Measurements from ENCODE around the gene MEGF6. TPM values are rescaled to one million over a fixed set of nuclear protein-coding genes. Genes with fewer than 3 reads are reported as not detected.

MEGF6 gene
- total and polyA plus RNA-seq, 4 donors: 17.7 to 54.2 (median 48.2) TPM

DNA sequence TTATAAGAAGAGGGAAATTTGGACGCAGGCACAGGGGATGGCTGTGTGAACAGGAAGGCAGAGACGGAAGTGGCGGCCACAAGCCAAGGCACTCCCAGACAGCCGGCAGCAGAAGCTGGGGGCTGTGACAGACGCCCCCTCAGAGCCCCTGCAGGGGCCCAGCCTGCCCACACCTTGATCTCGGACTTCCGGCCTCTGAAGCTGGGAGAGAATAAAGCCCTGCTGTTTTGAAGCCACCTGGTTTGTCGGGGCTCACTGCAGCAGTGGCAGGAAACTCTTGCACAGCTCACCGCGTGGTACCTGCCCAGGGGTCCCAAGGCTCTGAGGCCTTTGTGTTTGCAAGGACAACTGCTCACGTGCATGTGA is 13.7 kb downstream of the MEGF6 start:
- Histone ChIP-seq H3K27ac (ENCODE audit: low read depth in 1 of 2, low read length in 1 of 2) (no peak overlapping the region), H3K9me3 (ENCODE audit: control insufficient read depth in 4 of 4, insufficient read depth in 3 of 4, low read length in 3 of 4) (no peaks in the 10 kb centered on the region), H3K36me3 (ENCODE audit: control insufficient read depth in 4 of 4, insufficient read depth in 4 of 4, low read length in 4 of 4) (peaks cover 0 to 5% (median 0%) of the 10 kb centered on the region in 4 donors), H3K27me3 (ENCODE audit: control insufficient read depth in 3 of 3, insufficient read depth in 3 of 3, low read length in 2 of 3) (no peaks in the 10 kb centered on the region), H3K4me1 (ENCODE audit: control insufficient read depth in 5 of 5, insufficient read depth in 5 of 5, low read length in 5 of 5) (peaks cover 0 to 41% (median 39%) of the 10 kb centered on the region in 5 donors), H3K4me3 (no peak overlapping the region), H3K9ac (ENCODE audit: insufficient read depth in 1 of 2, low read length in 2 of 2) (no peak overlapping the region)
- peak in 2 of 3 donors; percentile 44 to 50 for DNase-seq
- TF ChIP-seq, protein P1, sequence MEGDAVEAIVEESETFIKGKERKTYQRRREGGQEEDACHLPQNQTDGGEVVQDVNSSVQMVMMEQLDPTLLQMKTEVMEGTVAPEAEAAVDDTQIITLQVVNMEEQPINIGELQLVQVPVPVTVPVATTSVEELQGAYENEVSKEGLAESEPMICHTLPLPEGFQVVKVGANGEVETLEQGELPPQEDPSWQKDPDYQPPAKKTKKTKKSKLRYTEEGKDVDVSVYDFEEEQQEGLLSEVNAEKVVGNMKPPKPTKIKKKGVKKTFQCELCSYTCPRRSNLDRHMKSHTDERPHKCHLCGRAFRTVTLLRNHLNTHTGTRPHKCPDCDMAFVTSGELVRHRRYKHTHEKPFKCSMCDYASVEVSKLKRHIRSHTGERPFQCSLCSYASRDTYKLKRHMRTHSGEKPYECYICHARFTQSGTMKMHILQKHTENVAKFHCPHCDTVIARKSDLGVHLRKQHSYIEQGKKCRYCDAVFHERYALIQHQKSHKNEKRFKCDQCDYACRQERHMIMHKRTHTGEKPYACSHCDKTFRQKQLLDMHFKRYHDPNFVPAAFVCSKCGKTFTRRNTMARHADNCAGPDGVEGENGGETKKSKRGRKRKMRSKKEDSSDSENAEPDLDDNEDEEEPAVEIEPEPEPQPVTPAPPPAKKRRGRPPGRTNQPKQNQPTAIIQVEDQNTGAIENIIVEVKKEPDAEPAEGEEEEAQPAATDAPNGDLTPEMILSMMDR (IDR thresholded peaks at IDR 0.05; ENCODE audit: control extremely low read depth, extremely low read depth): no peak
- 12 to 30% methylated on average over 11 of the region's 11 CpGs for WGBS, 2 donors
- no peak for ATAC-seq (ENCODE audit: insufficient read depth, low FRiP score)

DNA sequence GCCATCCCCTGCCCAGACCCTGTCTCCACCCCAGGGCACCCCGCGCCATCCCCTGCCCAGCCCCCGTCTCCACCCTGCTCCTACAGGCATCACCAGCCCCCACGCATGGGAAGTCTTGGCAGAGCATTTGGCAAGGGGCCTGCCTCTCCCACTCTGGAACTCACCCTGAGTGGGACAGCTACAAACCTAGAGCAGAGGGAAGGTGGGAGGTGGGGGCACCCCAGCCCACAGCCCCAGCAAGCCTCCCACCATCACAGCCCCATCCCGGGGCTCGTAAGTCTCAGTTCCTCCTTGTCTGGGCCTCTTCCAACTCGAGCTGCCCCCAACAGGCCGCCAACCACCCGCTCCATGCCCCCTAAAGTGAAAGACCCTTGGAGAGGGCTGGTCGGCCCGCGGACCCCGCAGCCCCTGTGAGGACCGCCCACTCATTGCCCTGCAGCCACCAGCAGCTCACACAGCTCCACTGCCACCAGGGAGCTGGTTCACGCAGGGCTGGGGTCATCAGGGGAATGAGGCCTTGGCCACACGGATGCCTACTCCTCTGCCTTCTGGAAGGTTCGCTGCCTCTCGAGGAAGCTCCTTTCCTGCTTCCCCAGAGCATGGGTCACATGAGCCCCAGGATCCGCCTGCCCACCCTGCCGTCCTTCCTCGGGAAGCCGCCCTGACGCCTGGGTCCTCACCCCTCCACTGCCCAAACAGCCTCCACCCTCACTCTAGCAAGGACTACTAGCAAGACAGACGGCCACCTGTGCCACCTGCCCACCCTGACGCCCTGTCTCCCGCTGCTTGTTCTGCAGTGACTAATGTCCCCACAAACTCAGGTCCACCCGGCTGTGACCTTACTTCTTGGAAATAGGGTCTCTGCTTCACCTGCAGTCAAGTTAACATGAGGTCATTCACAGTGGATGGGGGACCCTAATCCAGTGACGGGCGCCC is 14.4 kb downstream of the MEGF6 start:
- Histone ChIP-seq H3K4me1 (ENCODE audit: control insufficient read depth in 5 of 5, insufficient read depth in 5 of 5, low read length in 5 of 5) (peaks cover 0 to 40% (median 36%) of the 10 kb centered on the region in 5 donors), H3K9me3 (ENCODE audit: control insufficient read depth in 4 of 4, insufficient read depth in 3 of 4, low read length in 3 of 4) (no peaks in the 10 kb centered on the region), H3K9ac (ENCODE audit: insufficient read depth in 1 of 2, low read length in 2 of 2) (no peak overlapping the region), H3K27me3 (ENCODE audit: control insufficient read depth in 3 of 3, insufficient read depth in 3 of 3, low read length in 2 of 3) (no peaks in the 10 kb centered on the region), H3K27ac (ENCODE audit: low read depth in 1 of 2, low read length in 1 of 2) (no peak overlapping the region), H3K4me3 (no peak overlapping the region), H3K36me3 (ENCODE audit: control insufficient read depth in 4 of 4, insufficient read depth in 4 of 4, low read length in 4 of 4) (peaks cover 0 to under 1% (median 0%) of the 10 kb centered on the region in 4 donors)
- DNase-seq (no peak), ATAC-seq (ENCODE audit: insufficient read depth, low FRiP score) (no peak)
- TF ChIP-seq, protein P1 (IDR thresholded peaks at IDR 0.05; ENCODE audit: control extremely low read depth, extremely low read depth): no peak
- 44 to 66% methylated on average over 29 of the region's 29 CpGs for WGBS, 2 donors

DNA sequence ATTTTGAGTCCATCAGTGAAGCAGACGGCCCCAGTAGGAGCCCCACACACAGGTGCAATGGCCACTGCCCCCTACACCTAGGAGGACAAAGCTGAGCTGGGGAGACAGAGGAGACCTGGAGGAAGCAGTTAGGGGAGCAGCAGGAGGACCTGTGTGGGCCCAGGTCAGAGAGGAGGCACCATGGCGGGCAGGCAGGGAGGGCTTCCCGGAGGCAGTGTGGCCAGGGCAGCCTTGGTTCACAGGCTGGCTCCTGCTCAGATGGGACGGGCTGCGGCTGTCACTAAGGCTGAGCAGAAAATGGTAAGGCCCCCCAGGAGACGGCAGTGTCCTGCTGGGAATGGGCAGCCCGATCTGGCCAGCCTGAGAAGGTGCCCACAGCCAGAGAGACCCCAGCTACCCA is 15.4 kb downstream of the MEGF6 start:
- H3K9me3 ChIP-seq (ENCODE audit: control insufficient read depth in 4 of 4, insufficient read depth in 3 of 4, low read length in 3 of 4): no peaks in the 10 kb centered on the region
- no peak overlapping the region for H3K4me3 ChIP-seq
- DNase-seq (no peak), ATAC-seq (ENCODE audit: insufficient read depth, low FRiP score) (no peak)
- no peak overlapping the region for H3K27ac ChIP-seq (ENCODE audit: low read depth in 1 of 2, low read length in 1 of 2)
- no peak overlapping the region for H3K9ac ChIP-seq (ENCODE audit: insufficient read depth in 1 of 2, low read length in 2 of 2)
- no peaks in the 10 kb centered on the region for H3K27me3 ChIP-seq (ENCODE audit: control insufficient read depth in 3 of 3, insufficient read depth in 3 of 3, low read length in 2 of 3)
- WGBS, 2 donors: 92 to 95% methylated on average over 7 of the region's 7 CpGs
- no peaks in the 10 kb centered on the region for H3K36me3 ChIP-seq (ENCODE audit: control insufficient read depth in 4 of 4, insufficient read depth in 4 of 4, low read length in 4 of 4)
- peaks cover 0 to 43% (median 31%) of the 10 kb centered on the region in 5 donors for H3K4me1 ChIP-seq (ENCODE audit: control insufficient read depth in 5 of 5, insufficient read depth in 5 of 5, low read length in 5 of 5)
- TF ChIP-seq, protein P1 (IDR thresholded peaks at IDR 0.05; ENCODE audit: control extremely low read depth, extremely low read depth): no peak
